Pancreas (tissue), 10 donors: ENCODE measurements around the gene RUSC1. TPM values are rescaled to one million over a fixed set of nuclear protein-coding genes. Genes with fewer than 3 reads are reported as not detected.

Experiments used
- ATAC-seq, 4 donors: fragments of 200-7000 bp; cut with Tn5 transposase; one replicate each; pipeline versions ENCODE4 v1.8.0 to v1.9.1; 2020; ENCODE audit warnings: mild to moderate bottlenecking in 4 of 4, moderate library complexity in 4 of 4
- DNase-seq, 6 donors: peaks; one replicate each; pipeline ENCODE4 v3.0.0-alpha.2; 2020
- FAIRE-seq: peaks from 2 replicates; lab custom pipeline; 2012; peaks lifted over from hg19 to GRCh38; lab: Jason Lieb, UNC
- H3K27ac ChIP-seq, 4 donors: fragments of 200-600 bp; sonication (generic); 1 replicate in 3 of 4; 2 replicates in 1 of 4; pipeline versions ENCODE4 v1.5.0 to v1.8.0; 2020
- H3K27me3 ChIP-seq, 4 donors: fragments of 200-600 bp; one replicate each; pipeline ENCODE4 v1.8.0; 2021
- H3K36me3 ChIP-seq, 3 donors: fragments of 200-600 bp; sonication (generic) in 1 of 3; one replicate each; pipeline versions ENCODE4 v1.5.0 to v1.8.0; 2020 to 2021
- H3K4me1 ChIP-seq, 3 donors: fragments of 200-600 bp; one replicate each; pipeline ENCODE4 v1.8.0; 2021
- H3K4me3 ChIP-seq, 4 donors: fragments of 200-600 bp; sonication (generic) in 2 of 4; one replicate each; pipeline versions ENCODE4 v1.5.0 to v1.8.0; 2020 to 2021
- H3K9me3 ChIP-seq, 4 donors: fragments of 200-600 bp; one replicate each; pipeline ENCODE4 v1.8.0; 2021
- WGBS, 2 donors: extraction: QIAGEN DNeasy Blood & Tissue Kit; methylation state at CpG; one replicate each; pipeline ENCODE4 v1.1.7; 2013; 5-methylcytosine and 5-hydroxymethylcytosine counted together
- intact Hi-C, 3 donors: fragments of 100-400 bp; cut with DNase I; formaldehyde crosslinking; loops; one replicate each; pipeline versions ENCODE4 v1.11.1 to v1.14.2; 2022
- polyA plus RNA-seq, 2 donors: library from polyadenylated mRNA; stranded (reverse); fragments of 200-250 nt; gene quantifications; one replicate each; pipeline ENCODE4 v1.2.3, GENCODE V29; 2013
- total RNA-seq, 6 donors: library from RNA; stranded (reverse); fragmentation: NEBNext Ultra II Directional in 4 of 6; extraction: Animal tissue kit (Norgen Biotek cat#: 25700) in 4 of 6; gene quantifications; one replicate each; pipeline versions ENCODE4 v1.2.1 to v1.2.4, GENCODE V29; 2021 to 2023
- TF ChIP-seq, protein P1 (sequence below), 4 donors: fragments of 200-600 bp; sonication (generic) in 3 of 4; IDR thresholded peaks; one replicate each; pipeline versions ENCODE4 v1.5.0 to v1.8.0; 2021; ENCODE audit warnings: antibody characterized with exemption in 4 of 4
- donor health status: healthy with polysubstance abuse.
- donor health status: DM: no; HTN: no; CAD: no; lungs with moderate emphysema.
- donor health status: DM: no; HTN: no; CAD: no.
- donor health status: control.
- donor health status: control.
- donor health status: Bipolar disorder and iron deficiency.
- donor health status: DM: yes; HTN: yes; CAD: no.
- donor health status: DM: no; HTN: no; CAD: no.
- donor health status: DM: no; HTN: no; CAD: no.
- donor health status: DM: yes; HTN: yes; CAD: no.

RUSC1 gene
- total and polyA plus RNA-seq, 8 donors, result 9.2 to 47.2 (median 12.4) TPM

DNA sequence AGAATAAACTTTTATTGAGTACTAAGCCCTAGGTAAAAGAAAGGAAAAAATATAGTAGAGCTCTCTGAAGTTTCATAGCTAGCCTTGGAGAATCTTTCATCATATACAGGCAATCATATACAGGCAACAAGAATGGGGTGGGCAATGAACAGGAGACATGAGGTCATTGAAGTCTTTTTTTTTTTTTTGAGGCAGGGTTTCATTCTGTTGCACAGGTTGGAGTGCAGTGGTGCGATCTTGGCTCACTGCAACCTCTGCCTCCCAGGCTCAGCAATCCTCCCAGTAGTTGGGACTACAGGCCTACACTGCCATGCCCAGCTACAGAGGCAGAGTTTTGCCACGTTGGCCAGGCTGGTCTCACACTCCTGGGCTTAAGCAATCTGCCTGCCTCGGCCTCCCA is 22.1 kb downstream of the RUSC1 start:
- no peaks in the 10 kb centered on the region for H3K27me3 ChIP-seq
- no peaks in the 10 kb centered on the region for H3K9me3 ChIP-seq
- H3K27ac ChIP-seq, result no peak overlapping the region
- no peaks in the 10 kb centered on the region for H3K4me1 ChIP-seq
- peaks cover 2 to 81% (median 26%) of the 10 kb centered on the region in 3 donors for H3K36me3 ChIP-seq
- WGBS, 2 donors, result 88 to 91% methylated on average over 3 of the region's 3 CpGs
- ATAC-seq (no peak), FAIRE-seq (no peak), DNase-seq (no peak)
- intact Hi-C loops, result no loop called here
- TF ChIP-seq, protein P1, sequence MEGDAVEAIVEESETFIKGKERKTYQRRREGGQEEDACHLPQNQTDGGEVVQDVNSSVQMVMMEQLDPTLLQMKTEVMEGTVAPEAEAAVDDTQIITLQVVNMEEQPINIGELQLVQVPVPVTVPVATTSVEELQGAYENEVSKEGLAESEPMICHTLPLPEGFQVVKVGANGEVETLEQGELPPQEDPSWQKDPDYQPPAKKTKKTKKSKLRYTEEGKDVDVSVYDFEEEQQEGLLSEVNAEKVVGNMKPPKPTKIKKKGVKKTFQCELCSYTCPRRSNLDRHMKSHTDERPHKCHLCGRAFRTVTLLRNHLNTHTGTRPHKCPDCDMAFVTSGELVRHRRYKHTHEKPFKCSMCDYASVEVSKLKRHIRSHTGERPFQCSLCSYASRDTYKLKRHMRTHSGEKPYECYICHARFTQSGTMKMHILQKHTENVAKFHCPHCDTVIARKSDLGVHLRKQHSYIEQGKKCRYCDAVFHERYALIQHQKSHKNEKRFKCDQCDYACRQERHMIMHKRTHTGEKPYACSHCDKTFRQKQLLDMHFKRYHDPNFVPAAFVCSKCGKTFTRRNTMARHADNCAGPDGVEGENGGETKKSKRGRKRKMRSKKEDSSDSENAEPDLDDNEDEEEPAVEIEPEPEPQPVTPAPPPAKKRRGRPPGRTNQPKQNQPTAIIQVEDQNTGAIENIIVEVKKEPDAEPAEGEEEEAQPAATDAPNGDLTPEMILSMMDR (IDR thresholded peaks at IDR 0.05), result no peak
- H3K4me3 ChIP-seq, result no peak overlapping the region

DNA sequence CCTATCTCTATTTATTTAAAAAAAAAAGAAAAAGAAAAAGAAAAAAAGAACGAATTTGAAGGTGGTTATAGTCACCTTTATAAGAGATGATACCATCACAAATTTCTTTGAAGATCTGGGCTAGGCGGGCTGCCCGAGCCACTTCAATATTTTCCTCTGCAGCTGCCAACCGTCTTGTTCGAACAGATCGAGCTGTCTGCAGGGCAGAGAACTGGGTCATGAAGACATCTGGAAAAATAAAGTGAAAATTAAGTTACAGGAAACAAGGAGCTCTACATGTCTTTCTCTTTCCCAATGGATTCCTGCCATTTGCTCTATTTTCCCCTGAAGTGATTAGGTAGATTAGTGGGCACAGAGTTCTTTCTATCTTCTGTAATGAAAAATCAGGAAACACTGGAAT is 31.9 kb downstream of the RUSC1 start:
- FAIRE-seq (no peak), DNase-seq (no peak), ATAC-seq (no peak)
- H3K36me3 ChIP-seq, result peaks cover 0 to 61% (median 42%) of the 10 kb centered on the region in 3 donors
- intact Hi-C loops, result no loop called here
- TF ChIP-seq, protein P1 (IDR thresholded peaks at IDR 0.05), result no peak
- H3K9me3 ChIP-seq, result no peaks in the 10 kb centered on the region
- H3K4me3 ChIP-seq, result no peak overlapping the region
- no peak overlapping the region for H3K27ac ChIP-seq
- no peaks in the 10 kb centered on the region for H3K27me3 ChIP-seq
- WGBS, 2 donors, result 87 to 92% methylated on average over 6 of the region's 6 CpGs
- no peaks in the 10 kb centered on the region for H3K4me1 ChIP-seq

DNA sequence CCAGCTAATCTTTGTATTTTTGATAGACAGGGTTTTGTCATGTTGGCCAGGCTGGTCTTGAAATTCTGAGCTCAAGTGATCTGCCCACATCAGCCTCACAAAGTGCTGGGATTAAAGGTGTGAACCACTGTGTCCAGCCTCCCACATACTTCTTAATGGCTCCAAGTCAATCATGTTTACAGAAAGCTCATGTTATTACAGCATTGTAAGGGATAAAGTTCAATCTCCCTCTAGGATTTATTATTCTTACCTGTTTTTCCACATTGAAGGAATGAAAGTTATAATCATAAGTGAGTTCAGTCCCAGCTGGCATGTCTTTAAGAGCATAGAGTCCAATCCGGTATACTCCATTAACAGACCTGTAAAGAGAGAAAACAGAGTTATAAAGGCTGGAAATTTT is 39.4 kb downstream of the RUSC1 start:
- Histone ChIP-seq H3K27ac (no peak overlapping the region), H3K9me3 (no peaks in the 10 kb centered on the region), H3K4me3 (no peak overlapping the region), H3K27me3 (no peaks in the 10 kb centered on the region), H3K36me3 (peaks cover 0 to 36% (median 13%) of the 10 kb centered on the region in 3 donors), H3K4me1 (no peaks in the 10 kb centered on the region)
- TF ChIP-seq, protein P1 (IDR thresholded peaks at IDR 0.05), result no peak
- ATAC-seq, result no peak
- 95 to 100% methylated on average over 1 of the region's 1 CpG for WGBS, 2 donors
- no peak for FAIRE-seq
- intact Hi-C loops, result no loop called here
- DNase-seq, result no peak

DNA sequence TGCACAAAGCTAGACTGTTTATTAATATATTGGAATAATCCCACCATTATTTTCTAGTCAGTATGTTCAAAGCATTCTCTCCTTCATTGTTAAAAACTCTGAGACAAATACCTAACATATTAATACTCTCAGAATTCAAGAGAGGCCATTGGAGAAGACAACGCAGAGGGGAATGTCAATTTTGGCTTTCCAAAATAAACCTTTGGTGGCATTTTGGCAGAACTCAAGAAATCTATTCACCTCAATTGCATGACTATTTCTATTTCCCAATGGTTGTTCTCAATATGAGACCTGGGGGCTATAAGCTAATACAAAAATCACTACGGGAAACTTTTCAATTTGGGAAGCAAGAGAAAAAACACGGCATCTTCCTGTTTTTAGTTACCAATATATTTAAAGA is 58.5 kb downstream of the RUSC1 start:
- peaks cover 0 to 32% (median 5%) of the 10 kb centered on the region in 3 donors for H3K36me3 ChIP-seq
- no peak for DNase-seq

DNA sequence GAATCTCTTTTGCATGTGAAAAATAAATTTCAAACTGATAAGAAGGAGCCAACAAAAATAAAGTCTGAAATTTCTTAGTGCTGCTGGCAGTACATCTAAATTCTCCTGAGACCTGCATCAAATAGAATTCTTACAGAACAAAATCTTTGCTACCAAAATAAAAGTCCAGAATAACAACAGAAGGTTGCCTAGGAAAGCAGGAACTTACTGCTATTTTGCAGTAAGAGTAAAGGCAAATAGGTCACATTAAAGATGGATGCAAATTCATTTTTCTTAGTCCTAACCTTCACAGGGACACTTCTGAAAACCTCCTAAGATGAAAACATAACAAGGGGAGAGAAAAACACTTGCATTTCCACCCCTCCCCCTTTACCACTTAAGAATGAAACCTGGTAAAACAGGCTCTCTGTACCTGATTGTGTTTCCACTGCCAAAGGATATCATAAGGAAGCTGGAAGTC is 59.0 kb downstream of the RUSC1 start:
- no peak overlapping the region for H3K4me3 ChIP-seq
- intact Hi-C loops, result no loop called here
- peaks cover 0 to 30% (median 5%) of the 10 kb centered on the region in 3 donors for H3K36me3 ChIP-seq
- FAIRE-seq (peak; percentile 37), ATAC-seq (peak; percentile 85 to 96 (median 90)), DNase-seq (no peak)
- peaks cover 7 to 21% (median 14%) of the 10 kb centered on the region in 3 donors for H3K4me1 ChIP-seq
- no peaks in the 10 kb centered on the region for H3K9me3 ChIP-seq
- TF ChIP-seq, protein P1 (IDR thresholded peaks at IDR 0.05), result no peak
- peak overlapping the region in 2 of 4 donors; percentile 9 to 34 for H3K27ac ChIP-seq
- no peaks in the 10 kb centered on the region for H3K27me3 ChIP-seq

More for the DNA sequence above, 58.5 kb downstream of the RUSC1 start:
- peak in 1 of 4 donors; percentile 8 for ATAC-seq
- TF ChIP-seq, protein P1 (IDR thresholded peaks at IDR 0.05), result no peak
- H3K27me3 ChIP-seq, result no peaks in the 10 kb centered on the region
- 8 to 11% methylated on average over 3 of the region's 3 CpGs for WGBS, 2 donors
- peaks cover 7 to 21% (median 14%) of the 10 kb centered on the region in 3 donors for H3K4me1 ChIP-seq
- H3K27ac ChIP-seq, result peak overlapping the region in 2 of 4 donors; percentile 9 to 34
- intact Hi-C loops, result no loop called here
- FAIRE-seq, result no peak
- no peak overlapping the region for H3K4me3 ChIP-seq
- H3K9me3 ChIP-seq, result no peaks in the 10 kb centered on the region
